HG02981 (cell line): ENCODE measurements around the gene NR5A2.

Experiments used
- ATAC-seq: cut with Tn5 transposase; IDR thresholded peaks from one replicate; pipeline ENCODE4 v1.9.1; 2021; ENCODE audit warnings: mild to moderate bottlenecking, moderate library complexity; ENCODE audit not compliant: unreplicated experiment

The NR5A2 gene

DNA sequence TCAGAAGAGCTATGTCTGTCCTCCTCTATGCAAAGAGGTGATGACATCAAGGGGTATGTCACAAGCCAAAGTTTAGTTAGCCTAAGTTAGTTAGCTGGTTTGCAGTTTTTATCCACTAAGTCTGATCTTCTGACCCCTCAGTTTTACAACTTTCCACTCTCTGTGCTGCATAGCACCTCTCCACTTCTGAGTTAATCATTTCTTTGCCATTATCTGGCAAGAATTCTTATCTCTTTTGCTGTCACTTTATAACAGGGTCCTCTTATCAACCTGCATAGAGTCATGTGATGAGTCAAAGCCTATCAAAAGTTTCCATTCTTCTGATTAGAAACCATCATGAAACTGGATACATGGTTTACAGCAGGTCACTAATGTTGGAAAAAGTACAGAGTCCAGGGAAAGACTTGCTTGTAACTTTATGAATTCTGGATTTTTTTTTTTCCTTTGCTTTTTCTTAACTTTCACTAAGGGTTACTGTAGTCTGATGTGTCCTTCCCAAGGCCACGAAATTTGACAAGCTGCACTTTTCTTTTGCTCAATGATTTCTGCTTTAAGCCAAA is at the start of gene NR5A2:
Gene NR5A2 (plus strand): TSS at position 447 of the 560 bp plus-strand sequence. CDS start 138 bp downstream, outside the sequence.
- no peak for ATAC-seq

DNA sequence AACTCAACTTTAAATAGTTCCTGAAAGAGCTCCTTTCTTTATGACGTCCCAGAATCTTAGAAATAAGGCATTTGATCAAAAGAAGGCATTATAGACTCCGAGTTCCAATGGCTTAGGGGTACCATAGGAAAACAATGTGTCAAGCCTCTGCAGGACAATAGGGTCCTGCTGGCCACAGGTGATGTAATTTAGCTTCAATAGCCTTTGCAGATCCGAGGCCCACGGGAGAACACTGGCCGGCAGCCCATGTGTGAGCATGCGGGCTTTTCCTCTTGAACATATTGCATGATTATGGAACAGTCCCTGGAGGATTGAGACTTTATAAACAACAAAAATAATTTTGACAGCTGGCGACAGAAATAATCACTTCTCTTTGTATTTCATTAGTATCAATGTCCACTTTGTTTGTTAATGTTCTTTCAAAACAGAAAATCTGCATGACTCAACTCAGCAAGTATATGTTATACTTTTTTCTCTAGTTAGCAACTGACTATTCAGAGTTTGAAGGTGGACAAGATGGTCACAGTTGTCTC is 49.0 kb upstream of the NR5A2 start:
- no peak for ATAC-seq

DNA sequence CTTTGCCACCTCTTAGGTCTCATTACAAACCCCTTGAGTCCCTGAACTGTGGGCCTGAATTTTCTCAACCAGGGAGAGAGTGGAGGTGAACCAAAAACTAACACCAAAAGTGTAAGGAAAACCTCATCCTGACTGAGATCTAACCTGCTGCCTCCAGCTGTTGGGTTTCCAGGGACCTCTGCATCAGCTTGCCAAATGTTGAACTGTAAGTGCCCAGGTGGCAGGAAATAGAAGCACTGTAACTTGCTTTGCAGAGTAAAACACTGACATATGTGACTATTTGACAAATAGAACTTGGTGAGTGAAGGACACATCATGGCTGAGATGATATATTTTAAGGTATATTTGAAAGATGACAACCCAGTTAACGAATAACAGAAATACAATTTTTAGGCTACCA is 48.4 kb upstream of the NR5A2 start:
- no peak for ATAC-seq

DNA sequence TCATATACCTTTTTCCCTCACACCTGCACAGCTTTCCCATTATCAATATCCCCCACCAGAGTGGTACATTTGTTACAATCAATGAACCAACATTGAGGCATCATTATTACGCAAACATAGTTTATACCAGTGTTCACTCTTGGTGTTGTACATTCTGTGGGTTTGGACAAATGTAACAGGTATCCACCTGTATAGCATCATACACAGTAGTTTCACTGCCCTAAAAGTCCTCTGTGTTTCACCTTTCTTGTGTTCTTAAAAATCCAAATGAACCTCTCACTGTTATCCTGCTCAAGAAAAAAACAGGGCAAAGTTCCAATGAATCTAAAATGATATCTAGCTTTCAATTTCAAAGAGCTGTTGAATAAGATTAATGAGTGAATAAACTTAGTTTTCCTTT is 45.9 kb upstream of the NR5A2 start:
- no peak for ATAC-seq

DNA sequence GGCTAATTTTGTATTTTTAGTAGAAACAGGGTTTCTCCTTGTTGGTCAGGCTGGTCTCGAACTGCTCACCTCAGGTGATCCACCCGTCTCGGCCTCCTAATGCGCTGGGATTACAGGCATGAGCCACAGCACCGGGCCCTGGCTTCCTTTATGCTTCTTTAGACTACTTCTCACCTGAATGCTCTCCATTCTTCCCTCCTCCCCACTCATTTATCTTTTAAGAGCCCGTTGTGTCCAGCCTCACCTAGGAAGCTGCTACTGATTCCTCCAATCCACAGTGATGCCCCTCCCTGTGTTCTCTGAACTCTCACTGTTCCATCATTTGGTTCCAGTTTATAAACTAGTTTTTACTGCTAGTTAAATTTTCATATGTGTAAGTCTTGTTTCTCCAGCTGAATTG is 44.9 kb upstream of the NR5A2 start:
- ATAC-seq: no peak

DNA sequence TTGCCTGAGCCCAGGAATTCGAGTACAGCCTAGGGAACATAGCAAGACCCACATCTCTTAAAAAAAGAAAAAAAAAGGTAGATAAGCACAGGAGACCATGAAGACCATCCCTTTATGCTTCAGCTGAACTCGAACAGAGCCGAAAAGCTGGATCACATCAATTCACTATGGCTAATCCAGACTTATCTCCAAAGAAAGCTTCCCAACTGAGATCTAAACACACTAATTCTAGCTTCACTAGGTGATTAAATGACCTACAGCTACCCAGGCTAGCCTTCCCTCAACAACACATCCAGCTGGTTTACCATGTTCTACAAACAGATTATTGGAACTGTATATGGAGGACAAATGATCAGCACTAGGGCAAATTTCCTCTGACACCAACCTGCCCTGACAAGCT is 44.0 kb upstream of the NR5A2 start:
- no peak for ATAC-seq

DNA sequence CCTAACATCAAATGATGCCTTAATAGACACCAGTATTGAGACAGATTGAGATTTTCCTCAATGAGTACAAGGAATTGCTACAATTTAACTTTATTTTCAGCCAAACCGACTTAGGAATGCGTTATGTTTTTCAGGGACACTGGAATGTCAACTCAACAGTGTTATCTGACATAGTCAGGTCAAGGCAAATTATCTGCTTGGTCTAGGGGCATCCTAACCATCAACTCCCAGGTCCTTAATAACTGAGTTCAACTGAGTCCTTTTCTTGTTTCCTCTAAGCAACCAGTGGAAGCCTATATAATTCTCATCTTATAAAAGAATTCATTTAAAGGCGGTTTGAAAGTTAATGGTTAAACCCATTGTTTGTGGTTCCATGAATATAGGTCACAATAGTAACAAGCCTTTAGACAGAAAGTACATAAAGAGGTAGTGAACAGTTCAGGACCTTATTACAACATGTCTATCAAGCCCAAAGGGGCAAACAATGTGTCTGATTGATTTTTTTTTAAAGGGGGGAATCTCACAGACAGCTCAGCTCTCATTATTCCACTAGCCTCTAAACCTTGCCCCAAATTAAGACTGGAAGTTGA is 32.3 kb upstream of the NR5A2 start:
- no peak for ATAC-seq

DNA sequence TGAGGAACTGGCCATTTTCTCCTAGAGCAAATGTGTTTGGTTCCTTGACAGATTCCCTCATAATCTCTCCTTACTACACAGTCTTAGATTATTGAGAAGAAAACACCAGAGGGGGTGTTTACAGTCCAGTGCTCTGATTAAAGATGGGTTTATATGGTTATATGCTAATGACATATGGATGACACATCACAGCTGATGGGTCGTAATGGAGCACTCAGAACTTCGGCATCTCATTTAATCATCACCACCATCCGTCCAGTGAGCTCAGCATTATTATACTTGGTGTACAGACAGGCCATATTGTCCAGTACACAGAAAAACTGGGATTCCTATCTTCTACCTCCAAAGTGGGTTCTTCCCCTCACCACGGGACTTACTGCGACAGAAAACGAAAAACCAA is 22.3 kb upstream of the NR5A2 start:
- no peak for ATAC-seq

DNA sequence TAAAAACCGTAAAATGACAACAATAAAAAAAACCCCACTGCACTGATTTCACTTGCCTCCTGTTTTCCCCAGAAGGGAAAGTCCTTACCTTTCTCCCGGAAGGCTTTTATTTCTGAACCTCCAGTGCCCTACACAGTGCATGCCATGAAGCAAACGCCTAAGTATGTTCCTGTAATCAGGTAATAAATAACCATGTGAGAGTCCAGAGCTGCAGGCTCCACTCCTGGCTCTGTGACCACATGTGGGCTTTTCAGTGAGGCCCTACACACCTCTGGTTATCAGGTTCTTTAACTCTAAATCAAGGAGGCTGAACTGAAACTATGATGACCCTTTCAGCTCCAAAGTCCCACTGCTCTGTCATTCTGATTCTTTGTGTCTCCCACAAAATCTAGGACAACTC is 20.8 kb upstream of the NR5A2 start:
- ATAC-seq: no peak

DNA sequence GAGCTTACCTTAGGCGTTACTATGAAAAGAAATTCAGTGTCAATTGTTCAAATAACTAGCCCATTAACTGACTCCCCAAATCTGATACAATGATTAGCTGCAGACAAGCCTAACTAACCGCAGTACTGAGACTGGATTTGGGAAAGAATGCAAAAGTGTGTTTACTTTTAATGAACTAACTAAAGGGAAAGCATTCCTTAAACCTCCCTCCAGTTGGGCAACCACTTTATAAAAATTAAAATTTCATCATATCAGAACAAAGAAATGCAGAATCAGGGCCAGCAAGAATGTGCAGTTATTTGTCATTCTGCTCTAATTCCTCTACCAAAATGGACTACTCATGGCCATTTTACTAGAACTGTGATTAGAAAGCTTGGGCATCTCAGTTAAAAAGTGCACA is 11.7 kb upstream of the NR5A2 start:
- no peak for ATAC-seq

DNA sequence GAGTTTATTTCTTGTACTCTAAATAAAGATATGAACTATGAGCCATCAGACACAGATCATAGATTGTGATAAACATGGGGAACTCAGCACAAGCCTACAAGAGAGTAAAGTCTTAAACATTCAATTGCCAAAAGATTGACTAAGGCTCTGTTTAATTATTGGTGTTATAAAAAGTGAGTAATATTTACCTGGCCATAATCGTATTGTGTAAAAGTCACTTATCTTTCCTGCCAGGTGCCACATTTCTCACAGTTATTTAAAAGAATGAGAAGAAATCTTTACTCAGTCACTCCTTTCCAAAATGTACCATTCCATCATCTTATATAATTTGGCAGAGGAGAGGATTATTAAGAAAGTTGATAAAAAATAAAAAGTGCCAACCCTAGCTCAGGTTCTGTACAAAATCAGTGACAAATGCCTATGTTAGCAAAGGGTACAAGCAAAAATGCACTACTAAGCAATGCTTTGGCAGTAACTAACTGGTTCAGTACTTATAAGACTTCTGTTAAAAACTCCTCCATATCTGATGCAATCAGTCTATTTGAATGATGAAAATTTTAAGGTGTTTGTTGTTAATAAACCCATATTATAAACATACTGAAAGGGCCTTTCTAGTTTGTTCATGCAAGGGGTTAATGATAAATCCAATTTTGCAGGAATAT is 5.8 kb upstream of the NR5A2 start:
- no peak for ATAC-seq

DNA sequence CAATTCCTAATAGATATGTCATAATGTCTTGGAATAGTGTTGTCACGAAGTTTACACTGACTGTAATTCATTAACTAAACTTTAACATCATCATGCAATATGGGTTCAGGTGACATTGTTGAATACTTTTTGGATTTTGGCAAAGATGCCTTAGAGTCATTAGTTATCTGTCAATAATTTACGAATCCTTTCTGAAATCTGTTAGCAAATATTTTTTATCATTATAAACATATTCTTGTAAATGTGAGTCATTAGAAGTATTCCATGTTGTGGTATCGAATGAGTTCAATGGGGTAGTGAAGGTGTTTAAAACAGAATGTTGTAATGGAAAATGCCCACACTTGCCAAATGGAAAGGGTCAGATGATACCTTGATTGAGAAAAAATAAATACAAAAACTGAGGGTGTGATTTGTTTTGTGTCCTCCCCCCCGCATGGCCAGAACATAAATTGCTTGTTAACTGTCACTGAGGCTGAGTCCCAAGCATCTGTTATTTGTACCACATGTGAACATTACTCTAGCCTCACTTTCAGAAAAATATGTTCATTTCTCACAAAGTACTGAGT is 5.2 kb upstream of the NR5A2 start:
- no peak for ATAC-seq

DNA sequence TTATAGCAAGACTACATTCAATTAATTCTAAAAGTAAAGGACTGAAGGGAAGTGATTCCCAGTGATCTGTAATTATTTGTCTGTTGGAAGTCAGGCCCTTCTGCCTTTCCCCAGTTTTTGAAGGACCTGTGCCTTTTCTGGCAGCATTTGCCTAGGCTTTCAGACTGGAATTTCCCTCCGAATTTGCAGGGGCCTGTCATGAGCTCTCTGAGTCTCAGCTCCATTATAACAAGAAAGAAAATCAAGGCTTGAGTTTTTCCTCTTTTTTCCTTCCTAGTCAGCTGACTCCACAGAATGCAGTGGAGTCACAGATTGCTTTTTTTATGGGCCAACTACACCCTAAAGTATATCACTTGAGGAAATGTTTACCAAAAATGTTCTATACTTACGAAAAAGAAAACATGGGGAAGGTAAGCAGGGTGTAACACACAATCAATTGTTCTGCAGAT is 1.1 kb downstream of the NR5A2 start:
- no peak for ATAC-seq

DNA sequence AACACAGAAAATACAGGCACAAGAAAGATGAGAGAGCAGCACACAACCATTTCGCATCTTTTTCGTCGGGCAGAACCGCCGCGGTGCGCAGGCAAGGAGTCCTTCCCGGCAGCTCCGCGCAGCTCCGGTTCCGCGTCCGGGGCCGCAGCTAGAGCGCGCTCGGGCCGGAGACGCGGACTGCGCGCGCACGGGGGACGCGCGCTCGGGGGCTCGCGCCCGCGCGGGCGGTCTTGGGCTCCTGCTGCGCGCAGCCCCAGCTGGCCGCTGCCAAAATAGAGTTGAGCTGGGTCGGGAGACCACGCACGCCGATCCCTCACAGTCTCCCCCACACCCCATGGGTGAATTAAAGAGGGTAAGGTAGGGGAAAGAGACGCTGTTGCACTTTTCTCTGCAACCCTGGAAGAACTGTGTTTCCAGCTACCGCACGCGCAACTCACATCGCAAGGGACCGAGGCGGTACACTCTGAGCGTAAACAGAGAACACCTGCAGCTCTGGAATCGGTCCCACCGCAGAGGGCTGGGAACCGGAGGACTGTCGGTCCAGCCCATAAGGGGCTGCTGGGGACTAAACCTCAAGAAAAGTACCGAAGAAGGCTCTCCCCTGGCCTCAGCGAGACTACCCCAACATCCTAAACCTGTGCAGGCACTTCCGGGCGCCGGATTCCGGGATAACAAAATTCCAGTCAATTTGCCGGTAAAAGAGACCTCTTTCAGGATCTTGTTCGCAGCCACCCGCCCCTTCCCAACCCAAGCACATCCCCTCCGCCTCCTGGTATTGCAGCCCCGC is 1.7 kb downstream of the NR5A2 start:
- ATAC-seq: no peak

DNA sequence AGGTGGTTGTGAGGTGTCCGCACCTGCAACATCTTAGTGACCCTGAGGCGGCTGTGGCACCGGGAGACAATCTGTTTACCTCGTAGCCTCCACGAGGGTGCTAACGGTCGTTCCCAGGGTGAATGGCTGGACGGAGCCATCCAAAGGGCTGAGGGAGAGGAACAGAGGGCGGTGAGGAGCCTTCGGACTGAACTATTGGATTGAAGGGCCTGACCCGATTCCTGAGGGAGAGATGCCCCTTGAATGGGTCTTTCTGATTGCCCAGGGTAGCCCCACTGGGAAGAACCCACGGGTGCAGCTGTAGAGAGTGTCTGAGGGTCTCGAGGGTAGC is 2.3 kb downstream of the NR5A2 start:
- no peak for ATAC-seq

DNA sequence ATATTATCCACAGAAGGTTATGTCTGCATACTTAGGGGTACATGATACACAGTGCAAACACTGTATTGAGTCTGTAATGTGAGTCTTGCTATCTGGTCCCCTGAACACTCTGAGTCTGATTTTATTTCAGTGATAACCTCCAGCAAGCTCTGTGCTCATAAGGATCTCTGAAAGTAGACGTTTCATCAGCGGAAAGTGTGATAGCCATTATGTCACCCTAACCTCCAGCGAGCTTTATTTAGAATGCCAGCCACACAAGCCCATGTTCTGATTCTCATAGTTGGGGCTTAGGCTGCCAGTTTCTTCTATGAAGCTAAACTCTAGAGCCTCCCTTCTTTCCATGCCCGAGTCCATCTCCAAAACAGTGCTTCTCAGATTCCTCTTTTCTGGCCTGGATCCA is 3.3 kb downstream of the NR5A2 start:
- ATAC-seq: no peak

DNA sequence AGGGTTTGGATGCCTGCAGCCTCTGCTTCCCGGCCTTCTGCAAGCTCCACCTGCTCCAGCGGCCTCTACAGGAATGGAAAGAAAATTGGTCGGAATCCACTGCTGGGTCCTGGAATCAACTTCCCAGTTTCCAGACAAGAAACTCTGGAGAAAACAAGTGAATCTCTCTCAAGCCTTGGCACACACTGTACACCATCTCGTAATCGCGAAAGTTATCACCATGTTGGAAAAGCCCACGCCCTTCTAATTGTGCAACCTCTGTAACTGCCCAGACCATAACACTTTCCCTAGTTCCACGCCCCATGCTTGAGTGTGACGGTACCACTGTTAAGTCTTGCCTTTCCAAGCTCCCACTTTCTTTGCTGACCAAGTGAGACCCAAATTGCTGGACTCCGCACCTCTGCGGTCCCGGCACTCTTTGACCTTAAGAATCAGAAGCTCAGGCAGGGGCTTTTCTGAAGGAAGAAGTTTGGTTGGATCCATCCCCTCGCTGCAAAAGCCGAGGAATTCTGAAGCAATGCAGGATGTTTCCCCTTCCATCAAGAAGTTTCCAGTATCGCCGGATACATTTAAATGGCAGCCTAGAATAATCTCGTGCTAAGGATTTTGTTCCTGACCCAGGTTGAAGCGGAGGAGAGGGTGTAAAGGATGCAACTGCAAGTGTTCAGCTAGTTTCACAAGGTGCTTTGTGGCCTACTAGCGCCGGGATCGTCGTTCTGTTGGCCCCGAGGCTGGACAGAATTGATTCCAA is 6.2 kb downstream of the NR5A2 start:
- ATAC-seq: no peak

DNA sequence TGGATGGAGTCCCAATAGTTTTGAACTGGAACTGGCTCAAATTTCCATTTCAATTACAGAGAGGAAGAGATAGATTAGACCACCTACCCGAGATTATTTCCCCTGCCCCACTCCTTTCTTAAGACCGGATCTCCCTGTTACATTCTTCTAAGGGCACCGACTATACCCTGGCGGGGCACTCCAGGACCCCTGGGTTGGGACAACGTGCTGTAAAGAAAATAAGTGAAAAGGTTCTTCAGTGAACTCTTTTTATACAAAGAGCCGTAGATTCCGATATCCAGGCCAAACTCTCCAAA is 6.7 kb downstream of the NR5A2 start:
- no peak for ATAC-seq

DNA sequence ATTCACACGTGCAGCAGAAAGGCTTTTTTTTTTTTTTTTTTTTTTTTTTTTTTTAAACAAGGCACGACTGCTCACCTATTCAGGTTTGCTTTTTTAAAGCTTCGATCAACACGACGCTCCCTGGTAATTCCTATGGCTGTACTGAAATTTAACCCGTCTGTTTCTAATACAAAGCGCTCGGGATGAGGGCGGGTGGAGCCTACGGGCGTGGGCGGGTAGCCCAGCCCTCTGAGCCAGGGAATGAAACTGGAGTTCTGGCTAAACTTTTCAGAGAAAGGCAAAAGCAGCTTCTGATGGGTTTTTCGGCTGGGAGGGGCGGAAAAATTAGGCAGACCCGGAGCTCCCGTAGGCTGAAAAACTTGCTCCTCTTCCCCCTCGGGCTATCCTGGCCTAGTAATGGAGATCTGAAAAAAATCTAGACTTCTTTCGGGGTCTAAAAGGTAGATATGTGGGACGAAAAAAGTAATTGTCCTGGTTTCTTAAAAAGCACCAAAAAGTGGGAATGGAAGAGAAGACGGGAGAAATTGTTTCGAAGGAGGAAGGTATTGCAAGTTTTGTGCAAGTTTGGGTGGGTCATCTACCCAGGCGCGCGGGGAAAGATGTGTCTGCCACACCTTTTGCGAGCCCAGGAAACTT is 7.4 kb downstream of the NR5A2 start:
- ATAC-seq: no peak

DNA sequence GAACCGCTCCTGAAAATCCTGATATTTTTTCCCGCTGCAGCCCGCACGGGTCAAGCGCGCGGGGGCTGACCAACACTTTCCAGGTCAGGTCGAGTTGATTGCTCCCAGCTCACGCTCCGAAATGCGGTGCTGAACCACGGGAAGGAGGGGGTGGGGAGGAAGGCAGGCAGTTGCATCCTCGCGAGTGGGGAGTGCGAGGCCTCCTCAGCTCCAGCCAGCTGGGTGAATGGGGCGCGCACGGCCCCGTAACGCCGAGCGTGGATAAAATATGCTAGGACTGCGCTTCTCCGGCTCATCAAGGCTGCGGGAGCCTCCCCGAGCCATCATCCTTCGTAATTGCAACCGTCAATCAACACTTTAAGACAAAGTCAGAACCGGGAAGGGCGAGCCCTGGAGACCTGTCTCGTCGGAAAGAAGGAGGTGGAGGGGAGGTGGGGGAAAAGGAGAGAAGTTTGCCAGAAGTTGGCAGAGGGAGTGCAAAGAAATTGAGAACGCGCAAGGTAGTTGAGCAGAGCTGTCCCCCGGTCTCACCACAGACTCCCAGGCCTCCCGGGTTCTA is 8.0 kb downstream of the NR5A2 start:
- no peak for ATAC-seq
